Liver (tissue), 9 donors: ENCODE data around the gene OR8J3. TPM values are rescaled to one million over a fixed set of nuclear protein-coding genes. Genes with fewer than 3 reads are reported as not detected.

Experiments
- DNase-seq: peaks from one replicate; pipeline ENCODE4 v3.0.0-alpha.2; 2017; ENCODE audit warnings: low spot score
- H3K27ac ChIP-seq, 2 donors: one replicate each; pipeline ENCODE4 v1.7.0; 2013; ENCODE audit warnings: inconsistent platforms in 2 of 2, low read length in 2 of 2, control low read depth in 1 of 2, low read depth in 1 of 2, mild to moderate bottlenecking in 1 of 2
- H3K27me3 ChIP-seq, 4 donors: one replicate each; pipeline versions ENCODE4 v1.6.1 to v1.7.0; 2013; ENCODE audit warnings: low read length in 3 of 4, inconsistent platforms in 1 of 4, mild to moderate bottlenecking in 1 of 4, moderate library complexity in 1 of 4; ENCODE audit not compliant: control insufficient read depth in 4 of 4, insufficient read depth in 4 of 4
- H3K36me3 ChIP-seq, 4 donors: one replicate each; pipeline versions ENCODE4 v1.6.1 to v1.7.0; 2013; ENCODE audit warnings: low read length in 3 of 4, mild to moderate bottlenecking in 3 of 4, low read depth in 1 of 4, moderate library complexity in 1 of 4; ENCODE audit not compliant: control insufficient read depth in 4 of 4, insufficient read depth in 3 of 4
- H3K4me1 ChIP-seq, 4 donors: one replicate each; pipeline versions ENCODE4 v1.6.1 to v1.7.0; 2013; ENCODE audit warnings: low read length in 3 of 4, mild to moderate bottlenecking in 3 of 4, moderate library complexity in 1 of 4; ENCODE audit not compliant: control insufficient read depth in 4 of 4, insufficient read depth in 4 of 4
- H3K4me3 ChIP-seq, 3 donors: one replicate each; pipeline versions ENCODE4 v1.6.1 to v1.7.0; 2013; ENCODE audit warnings: low read length in 3 of 3, control low read depth in 1 of 3, low read depth in 1 of 3, mild to moderate bottlenecking in 1 of 3
- H3K9ac ChIP-seq, 2 donors: one replicate each; pipeline ENCODE4 v1.7.0; 2013; ENCODE audit warnings: low read length in 2 of 2, mild to moderate bottlenecking in 2 of 2, moderate library complexity in 2 of 2, control low read depth in 1 of 2, low read depth in 1 of 2
- H3K9me3 ChIP-seq, 4 donors: one replicate each; pipeline versions ENCODE4 v1.6.1 to v1.7.0; 2013; ENCODE audit warnings: low read length in 3 of 4; ENCODE audit not compliant: control insufficient read depth in 4 of 4
- EGR1 ChIP-seq, 2 donors: IDR thresholded peaks; 2 replicates each; pipeline ENCODE4 v1.6.1; 2016 to 2018; ENCODE audit warnings: antibody characterized with exemption in 2 of 2, low read depth in 2 of 2
- FOXA1 ChIP-seq: IDR thresholded peaks from 2 replicates; pipeline ENCODE4 v1.6.1; 2016; ENCODE audit warnings: antibody characterized with exemption
- FOXA2 ChIP-seq: IDR thresholded peaks from 2 replicates; pipeline ENCODE4 v1.6.1; 2016; ENCODE audit warnings: antibody characterized with exemption
- GABPA ChIP-seq, 2 donors: IDR thresholded peaks in 1 of 2; conservative IDR thresholded peaks in 1 of 2; 2 replicates each; pipeline ENCODE4 v1.6.1; 2016; ENCODE audit warnings: antibody characterized with exemption in 2 of 2, mild to moderate bottlenecking in 1 of 2, moderate library complexity in 1 of 2
- HNF4A ChIP-seq, 2 donors: conservative IDR thresholded peaks; 2 replicates each; pipeline ENCODE4 v1.6.1; 2016; ENCODE audit warnings: antibody characterized with exemption in 2 of 2, mild to moderate bottlenecking in 2 of 2
- HNF4G ChIP-seq: IDR thresholded peaks from 2 replicates; pipeline ENCODE4 v1.6.1; 2016; ENCODE audit warnings: antibody characterized with exemption
- JUND ChIP-seq, 2 donors: IDR thresholded peaks; 2 replicates each; pipeline ENCODE4 v1.6.1; 2016; ENCODE audit warnings: antibody characterized with exemption in 2 of 2
- NR2F2 ChIP-seq: IDR thresholded peaks from 2 replicates; pipeline ENCODE4 v1.6.1; 2016; ENCODE audit warnings: antibody characterized with exemption
- RAD21 ChIP-seq, 2 donors: IDR thresholded peaks; 2 replicates each; pipeline ENCODE4 v1.6.1; 2016; ENCODE audit warnings: antibody characterized with exemption in 2 of 2, mild to moderate bottlenecking in 2 of 2
- RXRA ChIP-seq, 2 donors: IDR thresholded peaks; 2 replicates each; pipeline ENCODE4 v1.6.1; 2017 to 2018; ENCODE audit warnings: antibody characterized with exemption in 2 of 2, mild to moderate bottlenecking in 1 of 2
- SP1 ChIP-seq: IDR thresholded peaks from 2 replicates; pipeline ENCODE4 v1.6.1; 2018; ENCODE audit warnings: antibody characterized with exemption, mild to moderate bottlenecking
- TAF1 ChIP-seq: conservative IDR thresholded peaks from 2 replicates; pipeline ENCODE4 v1.6.1; 2016; ENCODE audit warnings: antibody characterized with exemption, mild to moderate bottlenecking
- YY1 ChIP-seq: IDR thresholded peaks from 2 replicates; pipeline ENCODE4 v1.6.1; 2016; ENCODE audit warnings: antibody characterized with exemption, mild to moderate bottlenecking
- WGBS: extraction: QIAGEN DNeasy Blood & Tissue Kit; methylation state at CpG from one replicate; pipeline ENCODE4 v1.1.7; 2013; 5-methylcytosine and 5-hydroxymethylcytosine counted together
- polyA plus RNA-seq, 2 donors: library from polyadenylated mRNA; stranded (reverse) in 1 of 2; unstranded in 1 of 2; fragments of 200-250 nt in 1 of 2; fragments of >200 nt in 1 of 2; fragmentation: Nextera tagmentation in 1 of 2; extraction: Ambion mirVana in 1 of 2; gene quantifications; one replicate each; pipeline versions ENCODE4 v1.2.1 to v1.2.3, GENCODE V29; 2013 to 2015
- total RNA-seq, 2 donors: library from RNA; depleted of rRNA; stranded (reverse); fragments of >200 nt; gene quantifications; one replicate each; pipeline ENCODE4 v1.2.3, GENCODE V29; 2014
- TF ChIP-seq, protein P1 (sequence below): fragments of 150-350 bp; IDR thresholded peaks from 2 replicates; pipeline ENCODE4 v1.5.1; 2017; ENCODE audit warnings: improper control_type of control experiment, low read depth, low read length; ENCODE audit not compliant: missing input control
- TF ChIP-seq, protein P2 (sequence below): IDR thresholded peaks from 2 replicates; pipeline ENCODE4 v1.6.1; 2016; ENCODE audit warnings: antibody characterized with exemption
- TF ChIP-seq, protein P3 (sequence below): IDR thresholded peaks from 2 replicates; pipeline ENCODE4 v1.6.1; 2016; ENCODE audit warnings: antibody characterized with exemption, mild to moderate bottlenecking
- TF ChIP-seq, protein P4 (sequence below): IDR thresholded peaks from 2 replicates; pipeline ENCODE4 v1.6.1; 2016; ENCODE audit warnings: antibody characterized with exemption
- TF ChIP-seq, protein P5 (sequence below): IDR thresholded peaks from 2 replicates; pipeline ENCODE4 v1.6.1; 2016; ENCODE audit warnings: antibody characterized with exemption
- donor health status: healthy.
- donor health status: healthy.
- donor health status: healthy.
- donor health status: healthy.
- donor health status: healthy.

OR8J3 gene
- total and polyA plus RNA-seq, 4 donors = not detected

DNA sequence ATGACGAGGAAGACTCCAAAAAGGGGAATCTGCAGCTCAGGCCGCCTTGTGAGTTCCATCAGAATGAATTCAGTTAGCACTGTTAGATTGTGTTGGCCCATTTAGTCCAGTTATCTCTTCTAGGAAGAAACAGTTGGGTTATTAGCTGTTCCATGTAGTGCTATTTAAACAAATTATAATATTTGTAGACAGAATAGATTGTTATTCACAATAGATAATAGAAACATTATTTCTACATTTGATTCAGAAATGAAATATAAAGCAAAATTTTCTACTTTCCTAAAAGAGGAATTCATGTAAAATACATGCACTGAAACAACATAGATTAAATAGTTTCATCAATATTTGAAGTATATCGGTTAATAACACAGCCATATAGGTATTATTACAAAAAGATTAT lies 20.2 kb upstream of the OR8J3 start, which contains the start of gene OR8K5:
TSS of gene OR8K5 (minus strand) at position 101 of the 400 bp plus-strand sequence. CDS start at position 101, 0 bp downstream.
- peaks cover 0 to 5% (median 3%) of the 10 kb centered on the region in 4 donors for H3K9me3 ChIP-seq
- H3K27ac ChIP-seq = no peak within 1 kb of the TSS
- DNase-seq = no peak
- no peak within 1 kb of the TSS for H3K4me3 ChIP-seq
- H3K9ac ChIP-seq = no peak within 1 kb of the TSS
- WGBS = 73% methylated on average over 3 of the region's 3 CpGs
- TF ChIP-seq HNF4A (conservative IDR thresholded peaks at IDR 0.05) (no peak), FOXA1 (no peak), EGR1 (IDR thresholded peaks at IDR 0.05; ENCODE audit: low read depth in 2 of 2) (no peak), JUND (IDR thresholded peaks at IDR 0.05) (no peak), RXRA (IDR thresholded peaks at IDR 0.05) (no peak), TAF1 (no peak), RAD21 (IDR thresholded peaks at IDR 0.05) (no peak), YY1 (no peak), FOXA2 (no peak), GABPA (IDR thresholded peaks at IDR 0.05 in 1 of 2, conservative IDR thresholded peaks at IDR 0.05 in 1 of 2) (no peak), NR2F2 (no peak), SP1 (no peak)
- TF ChIP-seq, protein P1, sequence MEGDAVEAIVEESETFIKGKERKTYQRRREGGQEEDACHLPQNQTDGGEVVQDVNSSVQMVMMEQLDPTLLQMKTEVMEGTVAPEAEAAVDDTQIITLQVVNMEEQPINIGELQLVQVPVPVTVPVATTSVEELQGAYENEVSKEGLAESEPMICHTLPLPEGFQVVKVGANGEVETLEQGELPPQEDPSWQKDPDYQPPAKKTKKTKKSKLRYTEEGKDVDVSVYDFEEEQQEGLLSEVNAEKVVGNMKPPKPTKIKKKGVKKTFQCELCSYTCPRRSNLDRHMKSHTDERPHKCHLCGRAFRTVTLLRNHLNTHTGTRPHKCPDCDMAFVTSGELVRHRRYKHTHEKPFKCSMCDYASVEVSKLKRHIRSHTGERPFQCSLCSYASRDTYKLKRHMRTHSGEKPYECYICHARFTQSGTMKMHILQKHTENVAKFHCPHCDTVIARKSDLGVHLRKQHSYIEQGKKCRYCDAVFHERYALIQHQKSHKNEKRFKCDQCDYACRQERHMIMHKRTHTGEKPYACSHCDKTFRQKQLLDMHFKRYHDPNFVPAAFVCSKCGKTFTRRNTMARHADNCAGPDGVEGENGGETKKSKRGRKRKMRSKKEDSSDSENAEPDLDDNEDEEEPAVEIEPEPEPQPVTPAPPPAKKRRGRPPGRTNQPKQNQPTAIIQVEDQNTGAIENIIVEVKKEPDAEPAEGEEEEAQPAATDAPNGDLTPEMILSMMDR = no peak
- TF ChIP-seq, protein P2, sequence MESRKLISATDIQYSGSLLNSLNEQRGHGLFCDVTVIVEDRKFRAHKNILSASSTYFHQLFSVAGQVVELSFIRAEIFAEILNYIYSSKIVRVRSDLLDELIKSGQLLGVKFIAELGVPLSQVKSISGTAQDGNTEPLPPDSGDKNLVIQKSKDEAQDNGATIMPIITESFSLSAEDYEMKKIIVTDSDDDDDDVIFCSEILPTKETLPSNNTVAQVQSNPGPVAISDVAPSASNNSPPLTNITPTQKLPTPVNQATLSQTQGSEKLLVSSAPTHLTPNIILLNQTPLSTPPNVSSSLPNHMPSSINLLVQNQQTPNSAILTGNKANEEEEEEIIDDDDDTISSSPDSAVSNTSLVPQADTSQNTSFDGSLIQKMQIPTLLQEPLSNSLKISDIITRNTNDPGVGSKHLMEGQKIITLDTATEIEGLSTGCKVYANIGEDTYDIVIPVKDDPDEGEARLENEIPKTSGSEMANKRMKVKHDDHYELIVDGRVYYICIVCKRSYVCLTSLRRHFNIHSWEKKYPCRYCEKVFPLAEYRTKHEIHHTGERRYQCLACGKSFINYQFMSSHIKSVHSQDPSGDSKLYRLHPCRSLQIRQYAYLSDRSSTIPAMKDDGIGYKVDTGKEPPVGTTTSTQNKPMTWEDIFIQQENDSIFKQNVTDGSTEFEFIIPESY = no peak
- TF ChIP-seq, protein P3, sequence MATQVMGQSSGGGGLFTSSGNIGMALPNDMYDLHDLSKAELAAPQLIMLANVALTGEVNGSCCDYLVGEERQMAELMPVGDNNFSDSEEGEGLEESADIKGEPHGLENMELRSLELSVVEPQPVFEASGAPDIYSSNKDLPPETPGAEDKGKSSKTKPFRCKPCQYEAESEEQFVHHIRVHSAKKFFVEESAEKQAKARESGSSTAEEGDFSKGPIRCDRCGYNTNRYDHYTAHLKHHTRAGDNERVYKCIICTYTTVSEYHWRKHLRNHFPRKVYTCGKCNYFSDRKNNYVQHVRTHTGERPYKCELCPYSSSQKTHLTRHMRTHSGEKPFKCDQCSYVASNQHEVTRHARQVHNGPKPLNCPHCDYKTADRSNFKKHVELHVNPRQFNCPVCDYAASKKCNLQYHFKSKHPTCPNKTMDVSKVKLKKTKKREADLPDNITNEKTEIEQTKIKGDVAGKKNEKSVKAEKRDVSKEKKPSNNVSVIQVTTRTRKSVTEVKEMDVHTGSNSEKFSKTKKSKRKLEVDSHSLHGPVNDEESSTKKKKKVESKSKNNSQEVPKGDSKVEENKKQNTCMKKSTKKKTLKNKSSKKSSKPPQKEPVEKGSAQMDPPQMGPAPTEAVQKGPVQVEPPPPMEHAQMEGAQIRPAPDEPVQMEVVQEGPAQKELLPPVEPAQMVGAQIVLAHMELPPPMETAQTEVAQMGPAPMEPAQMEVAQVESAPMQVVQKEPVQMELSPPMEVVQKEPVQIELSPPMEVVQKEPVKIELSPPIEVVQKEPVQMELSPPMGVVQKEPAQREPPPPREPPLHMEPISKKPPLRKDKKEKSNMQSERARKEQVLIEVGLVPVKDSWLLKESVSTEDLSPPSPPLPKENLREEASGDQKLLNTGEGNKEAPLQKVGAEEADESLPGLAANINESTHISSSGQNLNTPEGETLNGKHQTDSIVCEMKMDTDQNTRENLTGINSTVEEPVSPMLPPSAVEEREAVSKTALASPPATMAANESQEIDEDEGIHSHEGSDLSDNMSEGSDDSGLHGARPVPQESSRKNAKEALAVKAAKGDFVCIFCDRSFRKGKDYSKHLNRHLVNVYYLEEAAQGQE = no peak
- TF ChIP-seq, protein P4, sequence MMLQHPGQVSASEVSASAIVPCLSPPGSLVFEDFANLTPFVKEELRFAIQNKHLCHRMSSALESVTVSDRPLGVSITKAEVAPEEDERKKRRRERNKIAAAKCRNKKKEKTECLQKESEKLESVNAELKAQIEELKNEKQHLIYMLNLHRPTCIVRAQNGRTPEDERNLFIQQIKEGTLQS = no peak
- no peaks in the 10 kb centered on the region for H3K36me3 ChIP-seq
- no peaks in the 10 kb centered on the region for H3K4me1 ChIP-seq
- no peaks in the 10 kb centered on the region for H3K27me3 ChIP-seq

DNA sequence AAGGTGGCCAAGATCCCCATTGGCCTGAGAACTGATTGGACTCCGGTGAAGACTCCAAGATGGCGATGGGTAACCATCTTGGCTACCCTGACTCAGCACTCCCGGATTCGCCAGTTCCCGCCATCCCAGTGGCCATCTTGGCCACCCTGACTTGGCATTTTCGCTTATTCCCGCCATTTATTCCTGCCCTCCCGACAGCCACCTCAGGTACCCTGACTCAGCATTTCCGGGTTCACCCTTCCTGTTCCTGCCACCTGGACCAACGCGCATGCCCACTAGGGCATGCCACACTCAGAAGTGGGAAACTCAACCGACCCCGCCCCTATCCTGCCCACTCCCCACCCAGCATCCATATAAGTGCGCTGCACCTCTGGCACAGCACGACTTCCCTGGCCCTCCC lies 12.3 kb upstream of the OR8J3 start:
- Histone ChIP-seq H3K4me1 (no peaks in the 10 kb centered on the region), H3K36me3 (no peaks in the 10 kb centered on the region), H3K9ac (no peak overlapping the region), H3K4me3 (no peak overlapping the region), H3K9me3 (peaks cover 0 to 7% (median under 1%) of the 10 kb centered on the region in 4 donors), H3K27ac (no peak overlapping the region), H3K27me3 (no peaks in the 10 kb centered on the region)
- TF ChIP-seq HNF4A (conservative IDR thresholded peaks at IDR 0.05) = no peak
- no peak for TF ChIP-seq HNF4G
- no peak for TF ChIP-seq RXRA (IDR thresholded peaks at IDR 0.05)
- TF ChIP-seq, protein P2 = no peak
- TF ChIP-seq GABPA (IDR thresholded peaks at IDR 0.05 in 1 of 2, conservative IDR thresholded peaks at IDR 0.05 in 1 of 2) = no peak
- TF ChIP-seq, protein P5, sequence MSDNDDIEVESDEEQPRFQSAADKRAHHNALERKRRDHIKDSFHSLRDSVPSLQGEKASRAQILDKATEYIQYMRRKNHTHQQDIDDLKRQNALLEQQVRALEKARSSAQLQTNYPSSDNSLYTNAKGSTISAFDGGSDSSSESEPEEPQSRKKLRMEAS = no peak
- TF ChIP-seq, protein P4 = no peak
- TF ChIP-seq, protein P1 = no peak
- whole genome bisulfite sequencing = 89% methylated on average over 15 of the region's 15 CpGs
- no peak for DNase-seq
